H9 (cell line): ENCODE results near the gene AKIP1. TPM values are rescaled to one million over a fixed set of nuclear protein-coding genes. Genes with fewer than 3 reads are reported as not detected.
A peak's percentile ranks its signal among the peaks of the same experiment; 100 is the strongest.

Experiments
- DNase-seq: peaks from one replicate; pipeline ENCODE4 v3.0.0-alpha.2; 2017
- H2AFZ ChIP-seq: one replicate; pipeline ENCODE4 v1.6.1; 2013; ENCODE audit warnings: mild to moderate bottlenecking, low read length, control low read depth, moderate library complexity
- H2AK5ac ChIP-seq: 2 replicates; pipeline ENCODE4 v1.6.1; 2013; ENCODE audit warnings: low read length, control low read depth, mixed read lengths; ENCODE audit not compliant: insufficient read length
- H2BK120ac ChIP-seq: one replicate; pipeline ENCODE4 v1.6.1; 2013; ENCODE audit warnings: low read depth, mild to moderate bottlenecking, low read length, control low read depth, inconsistent platforms; ENCODE audit not compliant: poor library complexity, severe bottlenecking
- H2BK12ac ChIP-seq: 2 replicates; pipeline ENCODE4 v1.6.1; 2013; ENCODE audit warnings: low read length, control low read depth, mixed read lengths, low read depth; ENCODE audit not compliant: insufficient read length
- H2BK15ac ChIP-seq: 2 replicates; pipeline ENCODE4 v1.6.1; 2013; ENCODE audit warnings: low read depth, low read length, control low read depth
- H2BK20ac ChIP-seq: one replicate; pipeline ENCODE4 v1.6.1; 2013; ENCODE audit warnings: low read depth, mild to moderate bottlenecking, low read length, control low read depth, inconsistent platforms; ENCODE audit not compliant: poor library complexity, severe bottlenecking
- H2BK5ac ChIP-seq: 2 replicates; pipeline ENCODE4 v1.6.1; 2013; ENCODE audit warnings: low read length, control low read depth, mixed read lengths; ENCODE audit not compliant: insufficient read length
- H3K14ac ChIP-seq: 2 replicates; pipeline ENCODE4 v1.6.1; 2013; ENCODE audit warnings: low read length, control low read depth; ENCODE audit not compliant: insufficient read depth
- H3K18ac ChIP-seq: 2 replicates; pipeline ENCODE4 v1.6.1; 2013; ENCODE audit warnings: low read depth, mild to moderate bottlenecking, mixed read lengths, low read length, control low read depth; ENCODE audit not compliant: insufficient read length
- H3K23ac ChIP-seq: 2 replicates; pipeline ENCODE4 v1.6.1; 2013; ENCODE audit warnings: low read length, control low read depth, mixed read lengths, low read depth; ENCODE audit not compliant: insufficient read length
- H3K23me2 ChIP-seq: 2 replicates; pipeline ENCODE4 v1.6.1; 2013; ENCODE audit warnings: low read depth, mild to moderate bottlenecking, mixed read lengths, low read length, control low read depth; ENCODE audit not compliant: insufficient read length, poor library complexity, severe bottlenecking
- H3K27ac ChIP-seq: 2 replicates; pipeline ENCODE4 v1.5.1; 2013; ENCODE audit warnings: low read length, control low read depth, mixed read lengths, low read depth; ENCODE audit not compliant: insufficient read length
- H3K27me3 ChIP-seq: 2 replicates; pipeline ENCODE4 v1.6.1; 2013; ENCODE audit warnings: low read length, control low read depth, inconsistent platforms; ENCODE audit not compliant: insufficient read depth
- H3K4ac ChIP-seq: 2 replicates; pipeline ENCODE4 v1.6.1; 2013; ENCODE audit warnings: low read depth, mild to moderate bottlenecking, control low read depth, inconsistent platforms, low read length, moderate library complexity
- H3K4me1 ChIP-seq: 2 replicates; pipeline ENCODE4 v1.6.1; 2013; ENCODE audit warnings: low read length, control low read depth, inconsistent platforms; ENCODE audit not compliant: insufficient read depth
- H3K4me2 ChIP-seq: 2 replicates; pipeline ENCODE4 v1.6.1; 2013; ENCODE audit warnings: low read length, control low read depth, mixed read lengths; ENCODE audit not compliant: insufficient read length, insufficient read depth
- H3K56ac ChIP-seq: 2 replicates; pipeline ENCODE4 v1.6.1; 2013; ENCODE audit warnings: low read depth, mild to moderate bottlenecking, mixed read lengths, low read length, control low read depth; ENCODE audit not compliant: insufficient read length
- H3K79me1 ChIP-seq: 2 replicates; pipeline ENCODE4 v1.6.1; 2013; ENCODE audit warnings: low read depth, mild to moderate bottlenecking, moderate library complexity, low read length, control low read depth, inconsistent platforms; ENCODE audit not compliant: insufficient read depth, poor library complexity, severe bottlenecking
- H3K79me2 ChIP-seq: 2 replicates; pipeline ENCODE4 v1.6.1; 2013; ENCODE audit warnings: low read length, control low read depth, inconsistent platforms; ENCODE audit not compliant: insufficient read depth
- H3K9ac ChIP-seq: 2 replicates; pipeline ENCODE4 v1.6.1; 2013; ENCODE audit warnings: low read length, control low read depth, mixed read lengths; ENCODE audit not compliant: insufficient read length; ENCODE audit errors: extremely low read depth
- H3K9me3 ChIP-seq: one replicate; pipeline ENCODE4 v1.6.1; 2013; ENCODE audit warnings: low read depth, low read length, inconsistent platforms; ENCODE audit not compliant: control insufficient read depth
- H3T11ph ChIP-seq: one replicate; pipeline ENCODE4 v1.6.1; 2013; ENCODE audit warnings: mild to moderate bottlenecking, low read length, control low read depth, inconsistent platforms
- H4K20me1 ChIP-seq: one replicate; pipeline ENCODE4 v1.6.1; 2013; ENCODE audit not compliant: control insufficient read depth, insufficient read length, insufficient read depth
- H4K5ac ChIP-seq: 2 replicates; pipeline ENCODE4 v1.6.1; 2013; ENCODE audit warnings: low read depth, mild to moderate bottlenecking, mixed read lengths, low read length, control low read depth; ENCODE audit not compliant: insufficient read length
- H4K8ac ChIP-seq: replicated peaks from 2 replicates; pipeline ENCODE4 v1.6.1; 2013; ENCODE audit warnings: low read length, control low read depth, mixed read lengths, low read depth; ENCODE audit not compliant: insufficient read length
- H4K91ac ChIP-seq: 2 replicates; pipeline ENCODE4 v1.6.1; 2013; ENCODE audit warnings: low read depth, mild to moderate bottlenecking, moderate library complexity, mixed read lengths, low read length, control low read depth; ENCODE audit not compliant: insufficient read length
- H3K27ac Mint-ChIP-seq, 3 experiments: 2 replicates in 2 of 3; 3 replicates in 1 of 3; pipeline ENCODE4 v1.8.0; 2020 to 2021; ENCODE audit warnings: mixed read lengths in 3 of 3, mild to moderate bottlenecking in 1 of 3, moderate library complexity in 1 of 3
- H3K27me3 Mint-ChIP-seq: 2 replicates; pipeline ENCODE4 v1.8.0; 2021; ENCODE audit warnings: low read depth, mild to moderate bottlenecking, moderate library complexity, mixed read lengths
- H3K36me3 Mint-ChIP-seq, 3 experiments: 2 replicates in 2 of 3; 3 replicates in 1 of 3; pipeline ENCODE4 v1.8.0; 2020 to 2021; ENCODE audit warnings: low read depth in 3 of 3, mixed read lengths in 3 of 3; ENCODE audit not compliant: insufficient read depth in 1 of 3
- H3K4me1 Mint-ChIP-seq, 2 experiments: 2 replicates each; pipeline ENCODE4 v1.8.0; 2020; ENCODE audit warnings: mixed read lengths in 2 of 2
- H3K4me3 Mint-ChIP-seq, 2 experiments: 2 replicates in 1 of 2; 3 replicates in 1 of 2; pipeline ENCODE4 v1.8.0; 2020 to 2021; ENCODE audit warnings: mild to moderate bottlenecking in 2 of 2, mixed read lengths in 2 of 2, moderate library complexity in 1 of 2
- H3K9me3 Mint-ChIP-seq, 2 experiments: 2 replicates in 1 of 2; 3 replicates in 1 of 2; pipeline ENCODE4 v1.8.0; 2020; ENCODE audit warnings: mild to moderate bottlenecking in 2 of 2, mixed read lengths in 2 of 2, moderate library complexity in 1 of 2
- total RNA-seq: library from RNA; stranded (reverse); gene quantifications from 2 replicates; pipeline ENCODE4 v1.2.1, GENCODE V29; 2021
- TF ChIP-seq, protein P1 (sequence below): fragments of 200-600 bp; sonication (generic); conservative IDR thresholded peaks from 3 replicates; pipeline ENCODE4 v1.8.0; 2021; ENCODE audit warnings: antibody characterized with exemption, mild to moderate bottlenecking

AKIP1 gene
- total RNA-seq, 1 experiment from 2014 or later, result 21.0 TPM

DNA sequence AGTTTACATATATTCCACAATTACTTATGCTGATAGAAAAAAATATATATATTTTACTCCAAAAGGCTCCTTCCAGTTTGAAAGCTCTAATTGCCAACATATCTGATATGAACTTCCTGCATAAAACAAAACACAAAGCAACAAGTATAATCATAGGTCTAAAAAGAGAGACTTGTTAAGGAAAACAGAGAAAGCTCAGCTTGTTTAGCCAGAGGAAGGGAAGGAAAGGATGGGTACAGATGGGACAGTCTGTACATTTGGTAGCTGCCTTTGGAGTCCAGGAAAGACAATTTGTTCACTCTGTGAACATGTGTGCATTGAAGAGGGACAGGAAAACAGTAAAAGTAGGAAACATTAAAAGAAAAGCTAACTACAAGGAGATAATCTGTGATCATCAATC is 45.7 kb upstream of the AKIP1 start:
- Mint-ChIP-seq H3K27ac (peak overlapping the region in 1 of 3 experiments; percentile 19; a peak in 1 of 7 replicates), H3K4me3 (no peak overlapping the region)
- no peak overlapping the region for H4K8ac ChIP-seq

More for the DNA sequence above, 45.7 kb upstream of the AKIP1 start:
- H2BK15ac ChIP-seq, result no peak overlapping the region
- no peak overlapping the region for H2BK120ac ChIP-seq
- H3K56ac ChIP-seq, result no peak overlapping the region
- no peak overlapping the region for H4K5ac ChIP-seq
- H3K4me2 ChIP-seq, result no peak overlapping the region
- H2BK20ac ChIP-seq, result no peak overlapping the region
- H3K27ac ChIP-seq, result no peak overlapping the region
- H3K18ac ChIP-seq, result no peak overlapping the region
- no peaks in the 10 kb centered on the region; the same call in 1 of the 2 replicates for H3K4me1 ChIP-seq
- Mint-ChIP-seq H3K36me3 (peaks cover 0 to 2% (median 0%) of the 10 kb centered on the region in 3 experiments; a peak in 1 of 7 replicates), H3K4me1 (peaks cover 26 to 28% of the 10 kb centered on the region in 2 experiments), H3K27me3 (peaks cover 2% of the 10 kb centered on the region; the same call in 1 of the 2 replicates), H3K9me3 (no peaks in the 10 kb centered on the region)
- no peaks in the 10 kb centered on the region for H3K79me1 ChIP-seq
- no peak overlapping the region for H3K23ac ChIP-seq
- no peak overlapping the region for H3K9ac ChIP-seq
- H2AK5ac ChIP-seq, result no peak overlapping the region
- no peak overlapping the region for H2AFZ ChIP-seq
- H2BK5ac ChIP-seq, result no peak overlapping the region
- no peaks in the 10 kb centered on the region for H3K9me3 ChIP-seq
- H3K79me2 ChIP-seq, result no peaks in the 10 kb centered on the region
- H3K27me3 ChIP-seq, result no peaks in the 10 kb centered on the region
- TF ChIP-seq, protein P1, sequence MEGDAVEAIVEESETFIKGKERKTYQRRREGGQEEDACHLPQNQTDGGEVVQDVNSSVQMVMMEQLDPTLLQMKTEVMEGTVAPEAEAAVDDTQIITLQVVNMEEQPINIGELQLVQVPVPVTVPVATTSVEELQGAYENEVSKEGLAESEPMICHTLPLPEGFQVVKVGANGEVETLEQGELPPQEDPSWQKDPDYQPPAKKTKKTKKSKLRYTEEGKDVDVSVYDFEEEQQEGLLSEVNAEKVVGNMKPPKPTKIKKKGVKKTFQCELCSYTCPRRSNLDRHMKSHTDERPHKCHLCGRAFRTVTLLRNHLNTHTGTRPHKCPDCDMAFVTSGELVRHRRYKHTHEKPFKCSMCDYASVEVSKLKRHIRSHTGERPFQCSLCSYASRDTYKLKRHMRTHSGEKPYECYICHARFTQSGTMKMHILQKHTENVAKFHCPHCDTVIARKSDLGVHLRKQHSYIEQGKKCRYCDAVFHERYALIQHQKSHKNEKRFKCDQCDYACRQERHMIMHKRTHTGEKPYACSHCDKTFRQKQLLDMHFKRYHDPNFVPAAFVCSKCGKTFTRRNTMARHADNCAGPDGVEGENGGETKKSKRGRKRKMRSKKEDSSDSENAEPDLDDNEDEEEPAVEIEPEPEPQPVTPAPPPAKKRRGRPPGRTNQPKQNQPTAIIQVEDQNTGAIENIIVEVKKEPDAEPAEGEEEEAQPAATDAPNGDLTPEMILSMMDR, result no peak
- H4K20me1 ChIP-seq, result no peaks in the 10 kb centered on the region
- H3K4ac ChIP-seq, result no peak overlapping the region
- no peak overlapping the region for H3K14ac ChIP-seq
- H3T11ph ChIP-seq, result no peak overlapping the region
- no peak for DNase-seq
- H3K23me2 ChIP-seq, result no peaks in the 10 kb centered on the region
- H2BK12ac ChIP-seq, result no peak overlapping the region
- H4K91ac ChIP-seq, result no peak overlapping the region
